ENCODE data around the gene MTX1. TPM values are rescaled to one million over a fixed set of nuclear protein-coding genes. Genes with fewer than 3 reads are reported as not detected.

The MTX1 gene
- total RNA-seq, 1 donor from 2014 or later, result 26.1 TPM

DNA sequence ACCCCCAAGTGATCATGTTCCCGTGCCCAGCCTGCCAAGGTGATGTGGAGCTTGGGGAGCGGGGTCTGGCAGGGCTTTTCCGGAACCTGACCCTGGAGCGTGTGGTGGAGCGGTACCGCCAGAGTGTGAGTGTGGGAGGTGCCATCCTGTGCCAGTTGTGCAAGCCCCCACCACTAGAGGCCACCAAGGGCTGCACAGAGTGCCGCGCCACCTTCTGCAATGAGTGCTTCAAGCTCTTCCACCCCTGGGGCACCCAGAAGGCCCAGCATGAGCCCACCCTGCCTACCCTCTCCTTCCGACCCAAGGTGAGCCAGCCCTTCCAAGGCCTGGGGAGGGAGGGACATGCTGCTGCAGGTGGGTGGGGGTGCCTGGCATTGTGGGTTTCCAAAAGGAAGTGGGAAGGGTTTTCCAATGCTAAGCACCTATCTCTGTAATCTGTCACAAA, 32.5 kb upstream of the MTX1 start:
- peaks cover 15% of the 10 kb centered on the region for H3K27me3 Mint-ChIP-seq (ENCODE audit: unreplicated experiment)
- peak; percentile 27 for DNase-seq
- H3K4me3 Mint-ChIP-seq (ENCODE audit: unreplicated experiment), result peak overlapping the region; percentile 71
- peaks cover 5% of the 10 kb centered on the region for H3K36me3 Mint-ChIP-seq (ENCODE audit: unreplicated experiment)
- H3K4me1 Mint-ChIP-seq (ENCODE audit: low read depth, unreplicated experiment), result peaks cover 13% of the 10 kb centered on the region
- TF ChIP-seq, protein P1, sequence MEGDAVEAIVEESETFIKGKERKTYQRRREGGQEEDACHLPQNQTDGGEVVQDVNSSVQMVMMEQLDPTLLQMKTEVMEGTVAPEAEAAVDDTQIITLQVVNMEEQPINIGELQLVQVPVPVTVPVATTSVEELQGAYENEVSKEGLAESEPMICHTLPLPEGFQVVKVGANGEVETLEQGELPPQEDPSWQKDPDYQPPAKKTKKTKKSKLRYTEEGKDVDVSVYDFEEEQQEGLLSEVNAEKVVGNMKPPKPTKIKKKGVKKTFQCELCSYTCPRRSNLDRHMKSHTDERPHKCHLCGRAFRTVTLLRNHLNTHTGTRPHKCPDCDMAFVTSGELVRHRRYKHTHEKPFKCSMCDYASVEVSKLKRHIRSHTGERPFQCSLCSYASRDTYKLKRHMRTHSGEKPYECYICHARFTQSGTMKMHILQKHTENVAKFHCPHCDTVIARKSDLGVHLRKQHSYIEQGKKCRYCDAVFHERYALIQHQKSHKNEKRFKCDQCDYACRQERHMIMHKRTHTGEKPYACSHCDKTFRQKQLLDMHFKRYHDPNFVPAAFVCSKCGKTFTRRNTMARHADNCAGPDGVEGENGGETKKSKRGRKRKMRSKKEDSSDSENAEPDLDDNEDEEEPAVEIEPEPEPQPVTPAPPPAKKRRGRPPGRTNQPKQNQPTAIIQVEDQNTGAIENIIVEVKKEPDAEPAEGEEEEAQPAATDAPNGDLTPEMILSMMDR (IDR thresholded peaks at IDR 0.05; ENCODE audit: partially characterized antibody, unreplicated experiment), result no peak
- peaks cover 15% of the 10 kb centered on the region for H3K9me3 Mint-ChIP-seq (ENCODE audit: unreplicated experiment)
- no peak overlapping the region for H3K27ac Mint-ChIP-seq (ENCODE audit: unreplicated experiment)

DNA sequence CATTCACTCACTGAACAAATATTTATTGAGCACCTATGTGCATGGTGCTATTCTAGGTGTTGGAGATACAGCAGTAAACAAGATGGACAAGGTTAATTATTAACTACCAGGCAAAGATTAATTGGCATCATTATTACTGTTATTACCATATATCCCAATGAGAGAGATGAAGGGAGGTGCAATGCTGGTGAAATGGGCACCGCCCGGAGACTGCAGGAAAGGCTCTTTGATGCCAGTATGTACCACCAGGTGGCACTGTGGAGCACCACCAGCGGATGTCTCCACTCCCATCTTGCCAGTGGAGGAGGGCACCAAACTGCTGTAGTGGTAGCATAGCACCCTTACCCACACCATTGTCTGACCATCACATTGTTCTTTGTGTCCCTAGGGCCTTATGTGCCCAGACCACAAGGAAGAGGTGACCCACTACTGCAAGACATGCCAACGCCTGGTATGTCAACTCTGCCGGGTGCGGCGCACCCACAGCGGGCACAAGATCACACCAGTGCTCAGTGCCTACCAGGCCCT, 31.9 kb upstream of the MTX1 start:
- peaks cover 15% of the 10 kb centered on the region for H3K9me3 Mint-ChIP-seq (ENCODE audit: unreplicated experiment)
- peak overlapping the region; percentile 67 for H3K4me3 Mint-ChIP-seq (ENCODE audit: unreplicated experiment)
- DNase-seq, result peak; percentile 86
- H3K27me3 Mint-ChIP-seq (ENCODE audit: unreplicated experiment), result peaks cover 15% of the 10 kb centered on the region
- H3K4me1 Mint-ChIP-seq (ENCODE audit: low read depth, unreplicated experiment), result peaks cover 13% of the 10 kb centered on the region
- TF ChIP-seq, protein P1 (IDR thresholded peaks at IDR 0.05; ENCODE audit: partially characterized antibody, unreplicated experiment), result peak; percentile 81
- peaks cover 5% of the 10 kb centered on the region for H3K36me3 Mint-ChIP-seq (ENCODE audit: unreplicated experiment)
- H3K27ac Mint-ChIP-seq (ENCODE audit: unreplicated experiment), result peak overlapping the region; percentile 53

DNA sequence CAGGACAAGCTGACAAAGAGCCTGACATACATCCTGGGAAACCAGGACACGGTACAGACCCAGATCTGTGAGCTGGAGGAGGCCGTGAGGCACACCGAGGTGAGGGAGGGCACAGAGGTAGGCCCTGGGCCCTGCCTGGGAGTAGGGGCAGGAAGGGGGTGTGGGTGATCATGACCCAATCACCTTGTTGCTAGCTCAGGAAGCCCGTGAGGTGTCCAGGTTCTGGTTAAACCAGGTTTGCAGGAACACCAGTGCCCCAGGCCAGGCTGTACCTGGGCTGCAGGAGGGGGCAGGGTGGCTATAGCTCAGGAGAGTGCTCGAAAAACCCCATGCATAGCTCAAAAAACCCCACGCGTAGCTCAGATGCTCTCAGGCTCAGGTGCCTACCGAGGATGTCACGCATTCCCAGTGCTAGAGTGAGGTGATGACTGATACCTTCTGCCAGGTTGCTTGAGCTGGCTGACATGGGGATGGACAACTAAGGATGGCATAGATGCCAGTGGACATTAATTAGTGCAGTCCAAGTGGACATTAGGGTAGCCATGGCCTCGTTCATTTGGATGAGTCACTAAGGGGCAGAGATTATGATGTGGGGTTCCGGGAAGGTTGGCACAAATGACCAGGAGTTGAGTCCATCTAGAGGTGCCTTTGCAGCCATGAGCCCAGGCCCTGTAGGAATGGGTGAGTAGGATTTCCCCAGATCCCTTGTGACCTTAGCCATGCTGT, 31.1 kb upstream of the MTX1 start:
- TF ChIP-seq, protein P1 (IDR thresholded peaks at IDR 0.05; ENCODE audit: partially characterized antibody, unreplicated experiment), result no peak
- Mint-ChIP-seq H3K9me3 (ENCODE audit: unreplicated experiment) (peaks cover 15% of the 10 kb centered on the region), H3K27ac (ENCODE audit: unreplicated experiment) (no peak overlapping the region), H3K27me3 (ENCODE audit: unreplicated experiment) (peaks cover 15% of the 10 kb centered on the region), H3K36me3 (ENCODE audit: unreplicated experiment) (peaks cover 5% of the 10 kb centered on the region), H3K4me3 (ENCODE audit: unreplicated experiment) (no peak overlapping the region), H3K4me1 (ENCODE audit: low read depth, unreplicated experiment) (peaks cover 8% of the 10 kb centered on the region)
- peak; percentile 5 for DNase-seq

DNA sequence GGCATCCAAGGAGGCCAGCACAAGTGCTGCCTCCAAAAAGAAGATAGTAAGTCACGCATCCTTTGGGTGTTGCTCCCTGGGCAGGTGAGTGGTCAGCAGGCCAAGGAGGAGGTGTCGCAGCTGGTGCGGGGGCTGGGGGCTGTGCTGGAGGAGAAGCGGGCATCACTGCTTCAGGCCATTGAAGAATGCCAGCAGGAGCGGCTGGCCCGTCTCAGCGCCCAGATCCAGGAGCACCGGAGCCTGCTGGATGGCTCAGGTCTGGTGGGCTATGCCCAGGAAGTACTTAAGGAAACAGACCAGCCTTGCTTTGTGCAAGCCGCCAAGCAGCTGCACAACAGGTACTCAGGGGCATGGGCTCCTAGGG, 30.6 kb upstream of the MTX1 start:
- Mint-ChIP-seq H3K4me3 (ENCODE audit: unreplicated experiment) (no peak overlapping the region), H3K4me1 (ENCODE audit: low read depth, unreplicated experiment) (peaks cover 8% of the 10 kb centered on the region), H3K36me3 (ENCODE audit: unreplicated experiment) (peaks cover 5% of the 10 kb centered on the region), H3K9me3 (ENCODE audit: unreplicated experiment) (peaks cover 12% of the 10 kb centered on the region), H3K27ac (ENCODE audit: unreplicated experiment) (no peak overlapping the region), H3K27me3 (ENCODE audit: unreplicated experiment) (peaks cover 12% of the 10 kb centered on the region)
- TF ChIP-seq, protein P1 (IDR thresholded peaks at IDR 0.05; ENCODE audit: partially characterized antibody, unreplicated experiment), result no peak
- DNase-seq, result peak; percentile 5

DNA sequence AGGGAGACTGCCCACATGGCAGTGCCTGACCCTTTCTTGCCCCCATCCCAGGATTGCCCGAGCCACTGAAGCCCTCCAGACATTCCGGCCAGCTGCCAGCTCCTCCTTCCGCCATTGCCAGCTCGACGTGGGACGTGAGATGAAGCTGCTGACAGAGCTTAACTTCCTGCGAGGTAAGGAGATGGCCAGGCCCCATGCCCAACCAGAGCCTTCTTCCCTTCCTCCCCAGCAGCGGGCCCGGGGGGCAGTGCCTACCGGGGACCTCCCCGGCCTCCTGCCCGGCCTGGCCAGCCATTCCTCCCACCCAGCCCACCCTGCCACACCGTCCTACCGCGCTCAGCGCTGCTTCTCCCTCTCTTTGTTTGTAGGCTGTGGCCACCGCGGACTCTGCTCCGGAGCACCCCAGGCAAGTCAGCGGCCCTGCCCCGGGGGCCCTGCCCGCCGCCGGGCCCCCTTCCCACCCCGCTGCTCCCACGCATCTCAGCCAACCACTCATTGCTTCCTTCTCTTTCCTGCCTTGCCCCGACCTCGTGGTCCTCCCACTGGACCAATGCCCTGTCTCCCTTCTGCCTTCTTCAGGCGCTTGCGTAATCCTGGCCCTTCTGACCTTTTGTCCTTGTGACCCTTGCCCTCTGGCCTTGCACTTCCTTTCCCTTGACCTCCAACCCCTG, 29.9 kb upstream of the MTX1 start:
- Mint-ChIP-seq H3K4me3 (ENCODE audit: unreplicated experiment) (peak overlapping the region; percentile 69), H3K4me1 (ENCODE audit: low read depth, unreplicated experiment) (peaks cover 4% of the 10 kb centered on the region), H3K27ac (ENCODE audit: unreplicated experiment) (no peak overlapping the region), H3K9me3 (ENCODE audit: unreplicated experiment) (peaks cover 6% of the 10 kb centered on the region), H3K27me3 (ENCODE audit: unreplicated experiment) (peaks cover 10% of the 10 kb centered on the region), H3K36me3 (ENCODE audit: unreplicated experiment) (peaks cover 5% of the 10 kb centered on the region)
- TF ChIP-seq, protein P1 (IDR thresholded peaks at IDR 0.05; ENCODE audit: partially characterized antibody, unreplicated experiment), result no peak
- peak; percentile 10 for DNase-seq
